ENCODE data around the gene GPC6.

DNA sequence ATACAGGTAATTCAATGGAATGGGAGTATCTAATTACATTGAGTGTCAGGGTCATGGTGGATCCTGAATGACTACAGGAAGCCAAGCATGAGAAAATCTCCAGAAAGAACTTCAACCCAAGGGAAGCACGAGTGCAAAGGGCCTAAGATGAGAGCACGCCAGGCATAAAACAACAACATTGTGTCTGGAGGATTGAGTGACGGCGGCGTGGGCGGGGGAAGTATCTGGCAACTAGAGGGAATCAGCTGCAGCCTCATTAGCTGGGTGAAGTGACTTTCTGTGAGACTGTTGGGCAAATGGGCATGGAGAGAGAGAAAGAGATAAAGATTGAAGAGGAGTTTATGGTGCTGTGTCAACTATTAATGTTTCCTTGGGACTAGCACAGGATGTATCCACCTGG, 194.3 kb downstream of the GPC6 start:
- no peak for TF ChIP-seq POLR2AphosphoS5 (IDR thresholded peaks at IDR 0.05)
- TF ChIP-seq, protein P1, sequence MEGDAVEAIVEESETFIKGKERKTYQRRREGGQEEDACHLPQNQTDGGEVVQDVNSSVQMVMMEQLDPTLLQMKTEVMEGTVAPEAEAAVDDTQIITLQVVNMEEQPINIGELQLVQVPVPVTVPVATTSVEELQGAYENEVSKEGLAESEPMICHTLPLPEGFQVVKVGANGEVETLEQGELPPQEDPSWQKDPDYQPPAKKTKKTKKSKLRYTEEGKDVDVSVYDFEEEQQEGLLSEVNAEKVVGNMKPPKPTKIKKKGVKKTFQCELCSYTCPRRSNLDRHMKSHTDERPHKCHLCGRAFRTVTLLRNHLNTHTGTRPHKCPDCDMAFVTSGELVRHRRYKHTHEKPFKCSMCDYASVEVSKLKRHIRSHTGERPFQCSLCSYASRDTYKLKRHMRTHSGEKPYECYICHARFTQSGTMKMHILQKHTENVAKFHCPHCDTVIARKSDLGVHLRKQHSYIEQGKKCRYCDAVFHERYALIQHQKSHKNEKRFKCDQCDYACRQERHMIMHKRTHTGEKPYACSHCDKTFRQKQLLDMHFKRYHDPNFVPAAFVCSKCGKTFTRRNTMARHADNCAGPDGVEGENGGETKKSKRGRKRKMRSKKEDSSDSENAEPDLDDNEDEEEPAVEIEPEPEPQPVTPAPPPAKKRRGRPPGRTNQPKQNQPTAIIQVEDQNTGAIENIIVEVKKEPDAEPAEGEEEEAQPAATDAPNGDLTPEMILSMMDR (IDR thresholded peaks at IDR 0.05): no peak
- TF ChIP-seq POLR2A (IDR thresholded peaks at IDR 0.05): no peak
